OCI-LY7 (cell line): ENCODE measurements around the gene TTF1.

Source experiments
- CTCF ChIP-seq: fragments of 200-600 bp; sonication (generic); conservative IDR thresholded peaks from 2 replicates; pipeline ENCODE4 v1.5.1; 2014; ENCODE audit warnings: mild to moderate bottlenecking, antibody characterized with exemption, low read length, moderate library complexity, mixed read lengths
- EZH2phosphoT487 ChIP-seq: fragments of 200-600 bp; sonication (generic); IDR thresholded peaks from 2 replicates; pipeline ENCODE4 v1.6.1; 2018; ENCODE audit warnings: low read depth, borderline replicate concordance, mild to moderate bottlenecking, mixed run types, antibody characterized with exemption, low read length, moderate library complexity, mixed read lengths

GRCh38 chr9:132410642-132411041 is 4.0 kb upstream of the TTF1 start:
- TF ChIP-seq CTCF: no peak
- no peak for TF ChIP-seq EZH2phosphoT487
